ENCODE data around the gene EPHA3. TPM values are rescaled to one million over a fixed set of nuclear protein-coding genes. Genes with fewer than 3 reads are reported as not detected.

The EPHA3 gene
- total RNA-seq: 9.2 TPM
- long read RNA-seq, partial matches to known transcripts: 1 of 4 reads
- long read RNA-seq, other reads (novel, unspliced or antisense): 3 of 4 reads

GRCh38 chr3:89107461-89108290, at the start of gene EPHA3:
TSS of gene EPHA3 (plus strand) at chr3:89107621. CDS start at chr3:89107749, 128 bp downstream.
- intact Hi-C loops (cut with DNase I): loop anchor here (10.0 kb wide), 4 partner anchors 747 to 987 kb away; no protein-coding TSS in a partner anchor

GRCh38 chr3:89058371-89058770, 49.0 kb upstream of the EPHA3 start:
- intact Hi-C loops (cut with DNase I): no loop called here
- DNase-seq (ENCODE audit: low spot score): no peak

More at GRCh38 chr3:89107461-89108290, at the start of gene EPHA3:
- DNase-seq (ENCODE audit: low spot score): peak; percentile 89

GRCh38 chr3:89059211-89059925, 48.1 kb upstream of the EPHA3 start:
- no peak for DNase-seq (ENCODE audit: low spot score)
- intact Hi-C loops (cut with DNase I): no loop called here

- intact Hi-C loops (cut with DNase I): no loop called here
Measured at GRCh38 chr3:89061259-89061658, 46.2 kb upstream of the EPHA3 start.

DNA sequence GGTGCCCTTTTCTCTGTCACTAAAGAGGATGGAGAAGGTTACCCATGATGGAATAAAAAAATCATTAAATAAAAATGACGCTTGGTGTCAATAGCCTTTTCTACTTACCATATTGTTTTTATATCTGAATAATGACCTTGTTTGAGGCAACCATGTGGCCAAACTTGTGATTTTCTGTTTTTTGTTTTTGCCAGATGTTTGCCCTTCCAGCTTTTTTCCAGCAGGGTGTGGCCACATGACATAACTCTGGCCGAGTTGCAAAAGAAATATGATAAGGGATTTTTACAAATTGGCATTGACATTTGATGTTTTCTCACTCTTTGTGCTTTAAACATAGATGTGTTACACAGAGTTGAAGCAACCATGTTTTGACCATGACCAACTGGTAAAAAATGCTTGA, 39.7 kb upstream of the EPHA3 start:
- no peak for DNase-seq (ENCODE audit: low spot score)
- intact Hi-C loops (cut with DNase I): no loop called here

More at GRCh38 chr3:89061259-89061658, 46.2 kb upstream of the EPHA3 start:
- no peak for DNase-seq (ENCODE audit: low spot score)

DNA sequence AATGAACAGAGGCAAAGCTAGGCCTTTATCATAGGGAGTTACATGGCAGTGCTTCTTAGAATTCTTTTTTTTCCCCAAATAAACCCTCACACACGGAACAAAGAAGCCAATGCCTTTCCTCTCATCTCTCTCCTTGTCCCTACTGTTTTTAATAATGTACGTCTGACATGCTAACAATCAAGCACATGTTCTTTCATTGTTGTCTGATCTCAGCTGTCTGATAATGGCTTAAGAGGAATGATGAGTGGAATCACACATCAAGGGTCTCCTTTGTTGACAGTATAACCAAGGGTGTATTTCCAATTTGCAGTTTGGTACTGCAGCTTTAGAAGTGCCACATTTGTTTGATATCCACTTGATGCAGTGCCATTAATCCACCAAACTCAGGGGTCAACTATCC, 34.8 kb upstream of the EPHA3 start:
- DNase-seq (ENCODE audit: low spot score): no peak
- intact Hi-C loops (cut with DNase I): no loop called here

DNA sequence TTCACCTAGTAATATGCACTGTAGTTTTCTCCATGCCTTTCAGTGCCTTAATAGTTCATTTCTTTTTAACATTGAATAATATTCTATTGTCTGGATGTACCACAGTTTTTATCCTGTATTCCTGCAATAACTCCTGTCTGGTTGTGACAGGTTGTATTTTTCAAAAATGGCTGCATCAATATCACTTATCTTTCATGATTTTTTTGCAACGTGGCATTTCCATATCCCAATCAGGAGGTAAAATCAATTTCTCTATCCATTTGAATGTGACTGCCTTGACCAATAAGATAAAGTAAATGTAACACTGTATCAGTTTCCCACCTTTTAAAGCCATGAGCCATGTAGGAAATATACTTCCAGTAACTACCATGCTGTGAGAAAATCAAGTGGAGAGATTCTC, 27.5 kb upstream of the EPHA3 start:
- intact Hi-C loops (cut with DNase I): no loop called here
- no peak for DNase-seq (ENCODE audit: low spot score)

GRCh38 chr3:89087851-89088250, 19.6 kb upstream of the EPHA3 start:
- DNase-seq (ENCODE audit: low spot score): no peak
- intact Hi-C loops (cut with DNase I): no loop called here

DNA sequence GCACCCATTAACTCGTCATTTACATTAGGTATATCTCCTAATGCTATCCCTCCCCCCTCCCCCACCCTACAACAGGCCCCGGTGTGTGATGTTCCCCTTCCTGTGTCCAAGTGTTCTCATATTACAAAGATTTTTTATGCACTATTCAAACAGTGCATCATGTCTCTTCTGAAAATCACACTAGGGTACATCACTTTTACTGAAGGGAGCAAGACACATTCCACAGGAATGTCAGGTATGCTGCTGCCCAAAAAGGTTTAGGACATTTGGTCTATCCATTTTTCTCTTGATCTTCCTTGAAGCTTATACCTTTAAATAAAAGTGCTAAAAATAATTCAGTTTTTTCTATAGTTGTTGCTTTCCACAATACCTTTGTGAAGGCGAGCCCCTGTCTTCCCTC, 9.2 kb upstream of the EPHA3 start:
- intact Hi-C loops (cut with DNase I): no loop called here

DNA sequence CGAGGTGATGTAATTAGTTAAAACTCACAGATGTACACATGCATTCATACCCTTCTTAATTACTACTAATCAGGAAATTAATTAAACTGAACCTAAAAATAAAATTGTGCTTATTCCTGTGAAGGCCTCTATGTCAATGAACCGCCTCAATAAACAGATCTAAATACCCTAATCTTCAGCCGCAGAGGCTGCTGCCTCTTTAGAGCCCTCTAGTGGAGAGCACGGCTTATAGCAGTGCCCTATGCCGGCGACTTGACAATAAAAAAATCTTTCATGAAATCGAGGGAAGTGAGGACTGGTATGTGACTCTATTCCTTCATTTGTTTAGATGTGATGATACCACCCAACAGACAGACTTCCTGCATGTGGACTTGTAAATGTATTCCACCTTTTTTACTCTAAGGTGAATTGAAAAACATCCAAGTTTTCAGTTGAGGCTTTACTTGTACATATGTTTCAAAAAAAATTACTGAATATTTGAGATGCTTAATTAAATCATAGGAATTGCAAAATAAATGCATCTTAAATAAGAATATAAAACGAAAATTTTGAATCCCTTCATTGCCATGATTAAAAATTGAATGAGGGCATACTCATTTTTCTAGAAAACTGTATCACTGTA, 8.3 kb upstream of the EPHA3 start:
- intact Hi-C loops (cut with DNase I): no loop called here
- no peak for DNase-seq (ENCODE audit: low spot score)

More for the DNA sequence above, 9.2 kb upstream of the EPHA3 start:
- no peak for DNase-seq (ENCODE audit: low spot score)

DNA sequence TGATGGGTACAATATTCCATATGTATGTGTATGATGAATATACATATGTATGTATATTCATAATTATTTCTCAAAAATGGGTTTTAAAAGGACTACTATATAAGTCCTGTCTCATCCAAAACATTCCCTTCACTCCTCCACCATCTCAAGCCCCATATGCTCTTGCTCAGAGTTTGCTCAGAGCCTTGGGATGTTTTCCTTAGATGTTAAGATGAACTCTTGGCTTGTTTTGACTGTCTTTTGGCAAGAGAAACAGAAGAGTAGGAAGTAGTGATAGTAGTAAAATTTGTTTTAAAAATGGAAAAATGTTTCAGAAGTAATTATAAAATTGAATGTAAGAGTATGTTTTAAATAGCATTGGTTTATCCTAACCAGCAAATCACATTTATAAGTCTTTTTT, 6.2 kb upstream of the EPHA3 start:
- intact Hi-C loops (cut with DNase I): loop anchor here (10.0 kb wide), 4 partner anchors 754 to 994 kb away; no protein-coding TSS in a partner anchor

GRCh38 chr3:89101921-89102320, 5.5 kb upstream of the EPHA3 start:
- intact Hi-C loops (cut with DNase I): loop anchor here (10.0 kb wide), 4 partner anchors 753 to 993 kb away; no protein-coding TSS in a partner anchor
- DNase-seq (ENCODE audit: low spot score): no peak

More for the DNA sequence above, 6.2 kb upstream of the EPHA3 start:
- no peak for DNase-seq (ENCODE audit: low spot score)

- intact Hi-C loops (cut with DNase I): loop anchor here (10.0 kb wide), 4 partner anchors 750 to 990 kb away; no protein-coding TSS in a partner anchor
- no peak for DNase-seq (ENCODE audit: low spot score)
Measured at GRCh38 chr3:89104499-89104898, 2.9 kb upstream of the EPHA3 start.

DNA sequence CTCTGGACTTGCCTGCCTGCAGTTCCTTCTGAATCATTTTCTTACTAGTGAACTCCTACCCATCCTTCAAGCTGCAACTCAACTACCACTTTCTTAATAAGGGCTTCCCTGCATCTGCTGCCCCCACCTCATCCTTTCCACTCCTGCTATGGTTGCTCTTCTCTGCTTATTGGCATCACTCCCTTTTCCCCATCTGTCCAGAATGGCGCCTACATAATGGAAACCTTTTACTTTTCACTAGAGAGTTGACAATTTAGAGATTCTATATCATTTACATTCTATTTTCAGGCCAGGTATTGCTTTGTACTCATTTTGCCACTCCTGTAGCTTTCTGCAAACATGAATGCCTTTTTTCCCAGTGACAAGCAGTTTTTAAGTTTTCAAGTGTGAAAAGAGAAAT, 1.9 kb upstream of the EPHA3 start:
- intact Hi-C loops (cut with DNase I): loop anchor here (10.0 kb wide), 4 partner anchors 749 to 989 kb away; no protein-coding TSS in a partner anchor
- DNase-seq (ENCODE audit: low spot score): no peak

DNA sequence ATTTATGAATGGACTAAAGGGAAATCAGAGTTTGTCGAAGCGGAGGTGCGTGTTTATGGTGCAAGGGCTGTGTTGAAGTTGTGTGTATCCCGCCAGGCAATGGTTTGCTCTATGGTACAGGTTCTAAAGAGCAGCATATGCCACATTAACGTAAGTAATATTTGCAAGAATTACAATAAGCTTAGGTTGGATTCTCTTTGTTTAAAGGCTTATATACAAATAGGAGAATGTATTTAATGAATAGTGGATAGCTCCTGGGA, 800 bp downstream of the EPHA3 start:
- DNase-seq (ENCODE audit: low spot score): no peak
- intact Hi-C loops (cut with DNase I): loop anchor here (10.0 kb wide), 4 partner anchors 747 to 987 kb away; no protein-coding TSS in a partner anchor

- intact Hi-C loops (cut with DNase I): no loop called here
- no peak for DNase-seq (ENCODE audit: low spot score)
Measured at GRCh38 chr3:89113344-89113743, 5.9 kb downstream of the EPHA3 start.

DNA sequence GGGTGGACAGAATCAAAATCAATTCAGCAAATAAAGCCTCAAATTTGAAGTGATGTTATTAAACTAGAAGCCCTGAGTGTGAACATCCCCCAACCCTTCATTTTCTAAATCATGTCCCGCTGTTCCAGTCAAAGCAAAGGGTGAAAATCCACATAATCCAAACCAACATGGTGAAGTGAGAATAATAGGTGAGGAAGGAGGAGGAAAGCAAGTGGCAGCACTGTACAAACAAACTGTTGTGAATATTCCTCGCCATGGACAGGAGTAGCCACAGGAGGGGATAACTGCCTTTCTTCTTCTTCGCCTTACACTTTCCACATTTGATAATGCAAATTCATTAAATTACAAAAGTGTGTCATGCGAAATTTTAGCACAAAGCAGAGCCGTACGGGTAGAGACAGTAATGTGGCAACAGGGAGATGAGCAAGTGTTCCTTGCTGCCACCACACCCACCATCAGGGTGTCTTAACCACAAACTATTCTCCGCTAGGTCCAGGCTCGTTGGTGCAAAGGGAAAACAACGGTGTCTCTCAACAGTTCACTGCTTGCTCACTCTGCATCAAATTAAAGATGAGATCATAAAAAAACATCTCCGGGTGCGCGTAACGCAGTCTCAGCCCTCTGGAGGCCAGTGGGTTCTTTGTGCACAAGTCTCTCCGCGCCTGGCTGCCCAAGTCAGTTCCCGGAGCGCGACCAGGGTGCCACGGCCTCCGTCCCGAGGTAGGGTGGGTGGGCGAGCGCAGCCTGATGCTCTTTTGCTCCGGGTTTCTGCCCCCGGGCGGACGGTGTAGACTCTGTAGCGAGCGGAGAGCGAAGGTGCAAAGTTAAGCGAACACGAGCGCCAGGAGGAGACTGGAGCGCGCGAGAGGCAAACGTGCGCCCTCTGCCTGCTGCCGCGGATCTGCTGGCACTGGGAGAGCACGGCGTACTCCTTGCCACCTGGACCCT, 6.7 kb downstream of the EPHA3 start:
- intact Hi-C loops (cut with DNase I): no loop called here
- peak; percentile 78 for DNase-seq (ENCODE audit: low spot score)

- DNase-seq (ENCODE audit: low spot score): no peak
- intact Hi-C loops (cut with DNase I): no loop called here
Measured at GRCh38 chr3:89114841-89115223, 7.4 kb downstream of the EPHA3 start.

GRCh38 chr3:89116476-89116875, 9.1 kb downstream of the EPHA3 start:
- intact Hi-C loops (cut with DNase I): no loop called here

More at GRCh38 chr3:89116476-89116875, 9.1 kb downstream of the EPHA3 start:
- DNase-seq (ENCODE audit: low spot score): no peak

Measured in cardiac septum (tissue), 1 donor.